Measurements from ENCODE around the gene ACTRT2. TPM values are rescaled to one million over a fixed set of nuclear protein-coding genes. Genes with fewer than 3 reads are reported as not detected.

The ACTRT2 gene
- total RNA-seq, 1 donor from 2014 or later, result not detected

GRCh38 chr1:2999138-2999537, 22.1 kb upstream of the ACTRT2 start:
- Histone ChIP-seq H3K4me3 (no peak overlapping the region), H3K4me1 (peaks cover 5 to 25% of the 10 kb centered on the region in 2 donors), H3K27ac (peak overlapping the region in 1 of 2 donors; percentile 54), H3K36me3 (no peaks in the 10 kb centered on the region), H3K9me3 (peaks cover 0 to 3% of the 10 kb centered on the region in 2 donors), H3K27me3 (no peaks in the 10 kb centered on the region)
- intact Hi-C loops (cut with DNase I), result no loop called here
- no peak for TF ChIP-seq CTCF (IDR thresholded peaks at IDR 0.05)
- DNase-seq (ENCODE audit: low spot score in 2 of 2), result peak in 1 of 2 donors; percentile 69

GRCh38 chr1:2999571-2999970, 21.7 kb upstream of the ACTRT2 start:
- DNase-seq (ENCODE audit: low spot score in 2 of 2), result peak in 1 of 2 donors; percentile 71
- intact Hi-C loops (cut with DNase I), result no loop called here
- Histone ChIP-seq H3K4me1 (peaks cover 8 to 26% of the 10 kb centered on the region in 2 donors), H3K4me3 (no peak overlapping the region), H3K9me3 (no peaks in the 10 kb centered on the region), H3K27me3 (no peaks in the 10 kb centered on the region), H3K27ac (peak overlapping the region; percentile 45 to 54), H3K36me3 (no peaks in the 10 kb centered on the region)
- no peak for TF ChIP-seq CTCF (IDR thresholded peaks at IDR 0.05)

GRCh38 chr1:3000214-3000613, 21.1 kb upstream of the ACTRT2 start:
- DNase-seq (ENCODE audit: low spot score in 2 of 2), result peak in 1 of 2 donors; percentile 62
- intact Hi-C loops (cut with DNase I), result loop anchor here (2.0 to 5.0 kb wide), 2 partner anchors 19 to 73 kb away; no protein-coding TSS in a partner anchor
- no peaks in the 10 kb centered on the region for H3K36me3 ChIP-seq
- TF ChIP-seq CTCF (IDR thresholded peaks at IDR 0.05), result no peak
- peaks cover 13 to 33% of the 10 kb centered on the region in 2 donors for H3K4me1 ChIP-seq
- peak overlapping the region in 1 of 2 donors; percentile 54 for H3K27ac ChIP-seq
- H3K27me3 ChIP-seq, result no peaks in the 10 kb centered on the region
- H3K4me3 ChIP-seq, result no peak overlapping the region
- no peaks in the 10 kb centered on the region for H3K9me3 ChIP-seq

- Histone ChIP-seq H3K4me3 (no peak overlapping the region), H3K27ac (peak overlapping the region in 1 of 2 donors; percentile 78), H3K4me1 (peaks cover 13 to 39% of the 10 kb centered on the region in 2 donors), H3K27me3 (no peaks in the 10 kb centered on the region), H3K36me3 (no peaks in the 10 kb centered on the region), H3K9me3 (no peaks in the 10 kb centered on the region)
- intact Hi-C loops (cut with DNase I), result loop anchor here (2.0 to 5.0 kb wide), 2 partner anchors 20 to 74 kb away; no protein-coding TSS in a partner anchor
- no peak for TF ChIP-seq CTCF (IDR thresholded peaks at IDR 0.05)
- peak in 1 of 2 donors; percentile 61 for DNase-seq (ENCODE audit: low spot score in 2 of 2)
Observed at GRCh38 chr1:3000671-3001470, 20.4 kb upstream of the ACTRT2 start.

- no peak for TF ChIP-seq CTCF (IDR thresholded peaks at IDR 0.05)
- H3K36me3 ChIP-seq, result no peaks in the 10 kb centered on the region
- no peak overlapping the region for H3K4me3 ChIP-seq
- no peaks in the 10 kb centered on the region for H3K27me3 ChIP-seq
- peaks cover 13 to 46% of the 10 kb centered on the region in 2 donors for H3K4me1 ChIP-seq
- DNase-seq (ENCODE audit: low spot score in 2 of 2), result peak; percentile 36 to 64
- H3K9me3 ChIP-seq, result no peaks in the 10 kb centered on the region
- intact Hi-C loops (cut with DNase I), result loop anchor here (2.0 to 5.0 kb wide), 2 partner anchors 21 to 74 kb away; no protein-coding TSS in a partner anchor
- peak overlapping the region in 1 of 2 donors; percentile 78 for H3K27ac ChIP-seq
Observed at GRCh38 chr1:3001471-3002348, 19.6 kb upstream of the ACTRT2 start.

All from ascending aorta (tissue), 2 donors.